ENCODE data around the gene BRD4. TPM values are rescaled to one million over a fixed set of nuclear protein-coding genes. Genes with fewer than 3 reads are reported as not detected.

The BRD4 gene
- polyA plus RNA-seq, 1 donor = 35.7 TPM

GRCh38 chr19:15265850-15266248 is 66.5 kb downstream of the BRD4 start:
- DNase-seq (ENCODE audit: low read depth) = no peak

GRCh38 chr19:15265214-15265849 is 67.0 kb downstream of the BRD4 start:
- no peak for DNase-seq (ENCODE audit: low read depth)

DNA sequence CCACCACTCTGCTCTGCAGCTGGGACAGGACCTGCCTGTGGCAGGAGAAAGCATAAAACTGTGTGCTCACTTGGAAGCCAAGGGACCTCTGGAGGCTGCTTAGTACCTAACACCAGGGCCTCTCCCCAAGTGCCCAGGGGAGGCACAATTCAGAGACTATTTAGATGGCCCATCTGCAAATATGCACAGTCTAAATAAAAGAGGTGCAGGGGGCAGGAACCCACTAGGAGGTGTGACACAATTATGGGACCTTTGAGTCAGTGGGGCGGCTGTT is 67.5 kb downstream of the BRD4 start:
- no peak for DNase-seq (ENCODE audit: low read depth)

GRCh38 chr19:15264061-15264932 is 68.0 kb downstream of the BRD4 start:
- DNase-seq (ENCODE audit: low read depth) = no peak

DNA sequence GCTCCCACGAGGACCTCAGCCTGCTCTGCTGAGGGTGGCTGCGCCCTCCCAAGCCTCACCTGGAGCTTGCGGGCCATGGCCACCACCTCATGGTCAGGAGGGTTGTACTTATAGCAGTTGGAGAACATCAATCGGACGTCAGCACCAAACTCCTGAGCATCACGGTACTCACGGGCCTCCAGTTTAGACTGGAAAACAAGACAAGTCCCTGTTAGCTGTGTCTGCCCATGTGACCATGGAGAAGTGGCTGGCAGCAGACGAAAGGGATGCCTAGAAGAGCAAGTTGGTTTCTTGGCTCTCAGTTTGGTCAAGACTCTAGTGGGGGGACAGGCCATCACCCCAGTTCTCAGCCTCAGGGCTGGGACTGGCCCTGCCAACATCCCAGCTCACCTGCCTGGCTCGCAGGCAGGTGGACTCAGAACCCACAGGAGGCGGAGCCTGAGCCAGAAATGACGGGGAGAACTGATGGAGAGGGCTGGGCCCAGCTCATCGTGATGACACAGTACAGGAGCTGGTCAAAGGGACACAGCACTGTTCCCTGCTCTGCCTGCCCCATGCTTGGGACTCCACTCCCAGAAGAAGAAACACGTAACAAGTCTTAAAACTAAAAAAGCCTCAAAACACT is 68.9 kb downstream of the BRD4 start:
- DNase-seq (ENCODE audit: low read depth) = no peak

GRCh38 chr19:15262011-15262410 is 70.3 kb downstream of the BRD4 start:
- no peak for DNase-seq (ENCODE audit: low read depth)

DNA sequence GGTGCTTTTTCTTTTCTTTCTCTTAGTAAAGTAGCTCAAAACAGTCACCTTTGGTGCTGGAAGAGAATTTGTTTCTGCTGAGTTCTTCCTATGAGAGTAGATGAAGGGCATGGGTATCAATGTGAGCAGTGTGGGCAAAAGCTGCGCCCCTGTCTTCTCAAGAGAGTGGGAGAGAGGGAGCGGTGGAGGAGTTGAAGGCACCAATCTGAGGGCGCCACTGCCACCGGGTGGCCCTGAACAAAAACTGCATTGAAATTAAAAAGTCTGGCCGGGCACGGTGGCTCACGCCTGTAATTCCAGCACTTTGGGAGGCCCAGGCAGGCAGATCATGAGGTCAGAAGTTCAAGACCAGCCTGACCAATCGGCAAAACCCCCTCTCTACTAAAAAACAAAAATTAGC is 71.4 kb downstream of the BRD4 start:
- DNase-seq (ENCODE audit: low read depth) = no peak

DNA sequence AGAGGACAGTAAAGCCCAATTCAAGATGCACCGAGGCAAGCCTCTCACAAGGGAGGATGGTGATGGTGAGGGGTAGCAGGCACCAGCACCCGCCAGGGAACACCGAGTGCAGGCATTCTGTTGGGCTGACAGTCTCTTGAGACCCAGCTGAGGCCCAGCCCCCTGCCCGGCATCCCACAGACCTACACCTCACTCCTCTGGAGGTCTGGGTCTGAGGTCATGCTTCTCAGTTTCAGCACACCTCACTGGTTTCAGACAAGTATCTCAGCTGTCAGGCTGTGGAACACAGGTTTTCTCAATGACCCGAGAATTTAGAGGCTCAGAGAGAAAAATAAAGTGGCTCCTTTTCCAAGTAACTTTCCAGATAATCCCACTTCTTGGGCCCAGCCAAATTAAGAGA is 72.4 kb downstream of the BRD4 start:
- DNase-seq (ENCODE audit: low read depth) = no peak

GRCh38 chr19:15257782-15258181 is 74.6 kb downstream of the BRD4 start:
- no peak for DNase-seq (ENCODE audit: low read depth)

DNA sequence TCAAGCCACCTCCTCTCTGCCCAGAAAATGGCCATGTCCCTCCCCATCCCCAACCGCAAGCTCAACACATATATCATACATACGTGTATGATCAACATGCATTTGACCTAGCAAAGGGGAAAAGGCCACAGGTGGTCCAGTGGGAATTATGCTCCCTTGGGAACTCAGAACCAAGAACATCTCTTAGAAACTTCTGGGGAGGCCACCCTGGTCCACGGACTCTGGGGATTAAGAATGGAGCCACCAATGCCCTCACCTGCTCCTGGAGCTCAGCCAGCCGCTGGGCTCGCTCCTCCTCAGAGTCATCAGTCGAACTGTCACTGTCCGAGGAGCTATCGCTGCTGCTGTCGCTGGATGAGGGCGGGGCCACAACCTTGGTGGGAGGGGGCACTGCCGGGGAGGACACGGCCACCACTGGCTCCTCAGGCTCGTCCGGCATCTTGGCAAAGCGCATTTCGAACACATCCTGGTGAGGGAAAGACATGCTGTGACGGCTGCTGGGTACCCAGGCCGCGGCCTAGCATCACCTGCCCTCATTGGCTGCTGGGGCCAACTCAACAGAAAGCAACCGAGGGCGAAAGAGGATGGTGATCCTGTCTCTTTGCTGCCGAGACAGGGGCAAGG is 75.5 kb downstream of the BRD4 start:
- no peak for DNase-seq (ENCODE audit: low read depth)

- no peak for DNase-seq (ENCODE audit: low read depth)
Observed at GRCh38 chr19:15255359-15255990, 76.9 kb downstream of the BRD4 start.

DNA sequence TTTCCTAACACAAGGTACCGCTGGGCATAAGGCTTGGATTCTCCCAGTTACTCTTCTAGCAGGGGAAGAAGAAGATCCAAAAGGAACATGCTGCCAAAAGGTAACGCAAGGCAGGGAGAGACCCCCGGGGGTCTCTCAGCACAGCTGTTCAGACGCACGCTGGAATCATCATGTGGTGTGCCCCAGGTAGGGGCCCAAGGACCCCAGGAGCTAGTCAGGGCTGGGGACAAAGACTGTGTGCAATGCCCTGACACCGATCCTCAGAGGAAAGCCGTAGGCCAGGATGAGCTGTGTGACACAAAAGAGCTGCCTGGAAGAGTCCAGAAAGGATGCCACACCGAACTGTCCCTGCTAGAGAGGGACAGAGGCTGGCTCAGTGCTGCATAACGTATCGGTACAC is 77.8 kb downstream of the BRD4 start:
- DNase-seq (ENCODE audit: low read depth) = no peak

DNA sequence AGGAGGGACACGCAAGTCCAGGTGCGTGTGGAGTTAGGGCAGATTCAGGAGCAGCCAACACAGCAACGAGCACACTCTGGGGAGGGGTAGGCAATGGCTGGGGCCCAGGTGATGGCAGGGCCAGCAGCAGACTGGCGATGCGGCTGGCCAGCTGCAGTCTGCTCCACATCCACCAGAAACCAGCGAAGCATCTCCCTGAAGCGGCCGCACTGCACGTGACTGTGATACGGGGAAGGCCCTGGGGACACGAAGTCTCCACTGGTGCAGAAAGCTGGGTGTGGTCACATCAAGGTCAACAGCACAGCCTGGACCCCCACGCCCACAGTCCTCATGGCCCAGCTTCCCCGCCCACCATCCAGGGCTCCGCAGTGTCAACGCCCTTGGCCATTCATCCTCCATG is 78.8 kb downstream of the BRD4 start:
- DNase-seq (ENCODE audit: low read depth) = no peak

DNA sequence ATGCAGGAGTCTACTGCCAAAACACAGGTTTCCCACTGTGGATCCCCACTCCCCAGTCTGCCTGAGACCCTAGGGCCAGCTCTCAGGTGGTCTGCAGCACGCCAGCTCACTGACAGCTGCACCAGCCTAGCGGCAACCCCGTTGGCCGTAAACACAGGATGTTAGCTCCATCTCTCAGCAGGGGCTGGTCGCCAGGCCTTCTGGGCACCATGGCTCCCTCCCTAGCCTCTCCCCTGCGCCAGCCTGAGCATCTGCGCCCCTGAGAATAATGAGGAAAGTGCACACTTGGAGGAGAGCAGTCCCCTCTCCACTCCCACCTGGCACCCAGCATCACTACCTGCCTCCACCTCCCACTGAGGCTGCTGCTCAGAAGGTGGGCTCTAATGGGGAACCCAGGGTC is 79.3 kb downstream of the BRD4 start:
- DNase-seq (ENCODE audit: low read depth) = no peak

GRCh38 chr19:15252398-15253018 is 79.8 kb downstream of the BRD4 start:
- DNase-seq (ENCODE audit: low read depth) = no peak

GRCh38 chr19:15251749-15252397 is 80.5 kb downstream of the BRD4 start:
- peak; percentile 78 for DNase-seq (ENCODE audit: low read depth)

- no peak for DNase-seq (ENCODE audit: low read depth)
Observed at GRCh38 chr19:15251010-15251748, 81.2 kb downstream of the BRD4 start.

- no peak for DNase-seq (ENCODE audit: low read depth)
Observed at GRCh38 chr19:15250640-15250993, 81.7 kb downstream of the BRD4 start.

DNA sequence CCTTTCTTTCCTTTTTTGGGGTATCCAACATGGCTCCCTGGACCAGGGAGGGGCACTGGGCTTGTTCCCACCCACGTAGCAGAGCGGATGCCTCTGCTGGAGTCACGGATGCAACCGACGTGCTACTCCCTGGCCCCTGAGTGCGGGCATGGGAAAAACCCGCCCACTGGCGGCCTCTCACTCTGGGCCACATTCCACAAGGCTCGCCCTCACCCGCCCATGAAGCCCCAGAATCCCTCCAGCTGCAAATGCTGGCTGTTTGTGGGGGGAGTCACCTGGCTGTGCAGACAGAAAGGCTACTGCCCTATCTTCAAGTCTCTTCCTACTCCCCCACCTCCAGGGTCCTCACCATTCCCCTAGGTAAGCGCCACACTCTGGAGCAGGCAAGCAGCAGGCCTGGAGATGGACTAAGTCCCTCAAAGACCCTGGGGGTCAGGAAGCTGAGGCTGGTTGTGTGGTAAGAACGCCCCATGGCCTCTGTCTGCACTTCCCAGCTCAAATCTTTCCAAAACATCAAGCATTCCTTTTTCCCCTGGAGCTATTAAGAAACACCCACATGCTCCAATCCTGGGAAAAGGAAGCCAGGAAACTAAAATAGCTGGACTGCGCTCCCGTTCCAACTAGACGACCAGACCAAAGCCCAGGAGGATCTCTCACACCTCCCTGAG is 82.2 kb downstream of the BRD4 start:
- DNase-seq (ENCODE audit: low read depth) = no peak

DNA sequence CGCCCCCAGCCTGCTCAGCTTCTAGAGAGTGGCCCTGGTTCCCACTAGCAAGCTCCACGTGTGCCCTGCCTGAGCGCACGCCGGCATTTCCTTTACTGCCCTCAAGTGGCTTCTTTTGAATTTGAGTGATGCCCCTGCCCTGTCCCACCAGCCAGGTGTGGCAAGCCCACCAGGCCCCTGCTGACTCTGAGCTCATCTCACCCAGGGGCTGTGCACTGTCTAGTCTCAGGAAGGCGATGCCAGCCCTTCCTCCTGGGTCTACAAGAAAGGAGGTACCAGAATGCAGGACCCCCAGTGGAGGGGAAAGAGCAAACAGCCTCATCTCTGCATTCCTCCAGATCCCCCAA is 82.8 kb downstream of the BRD4 start:
- no peak for DNase-seq (ENCODE audit: low read depth)
